Measurements from ENCODE around the gene SLC35F3. TPM values are rescaled to one million over a fixed set of nuclear protein-coding genes. Genes with fewer than 3 reads are reported as not detected.

The SLC35F3 gene
- total RNA-seq, 1 experiment from 2014 or later: 0.66 TPM

DNA sequence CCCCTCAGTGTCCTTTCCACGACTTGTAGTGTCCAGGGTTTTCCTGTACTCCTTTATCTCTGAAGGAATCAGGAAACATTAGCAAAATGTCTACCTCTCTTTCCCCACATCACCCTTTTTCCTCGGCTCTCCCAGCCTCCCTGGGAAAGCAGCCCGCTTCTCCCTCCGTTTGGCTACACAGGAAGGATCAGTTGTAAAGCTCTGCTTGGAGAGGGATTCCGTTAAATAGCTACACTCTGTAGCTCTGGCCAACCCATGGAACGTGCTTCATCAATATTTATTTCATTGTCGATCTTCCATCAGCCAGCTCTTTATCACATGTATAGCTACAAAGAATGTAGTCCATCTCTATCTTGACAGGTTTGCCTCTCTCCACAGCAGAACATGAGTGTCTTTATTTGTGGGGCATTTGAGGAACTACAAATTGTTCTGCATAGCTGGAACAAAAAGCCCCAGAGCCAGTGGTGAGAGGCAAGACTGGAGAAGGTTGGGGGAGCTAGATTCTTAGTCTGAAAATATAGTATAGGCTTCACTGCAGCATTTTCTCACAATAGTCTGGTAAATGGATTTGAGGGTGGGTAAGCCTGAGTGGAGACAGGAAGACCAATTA is 191.8 kb downstream of the SLC35F3 start:
- TF ChIP-seq CTCF (IDR thresholded peaks at IDR 0.05; ENCODE audit: unreplicated experiment): no peak
- DNase-seq: no peak
- no TSS peak for BruUV-seq (replicated peaks)

GRCh38 chr1:234102583-234102982 is 198.1 kb downstream of the SLC35F3 start:
- Mint-ChIP-seq H3K4me3 (ENCODE audit: low read depth, unreplicated experiment) (no peak overlapping the region), H3K9me3 (ENCODE audit: low read depth, unreplicated experiment) (no peaks in the 10 kb centered on the region), H3K4me1 (ENCODE audit: low read depth, unreplicated experiment) (no peaks in the 10 kb centered on the region), H3K36me3 (ENCODE audit: insufficient read depth, unreplicated experiment) (no peaks in the 10 kb centered on the region), H3K27ac (ENCODE audit: unreplicated experiment) (no peak overlapping the region), H3K27me3 (ENCODE audit: unreplicated experiment) (peaks cover 19% of the 10 kb centered on the region)
- no peak for TF ChIP-seq CTCF (IDR thresholded peaks at IDR 0.05; ENCODE audit: unreplicated experiment)
- intact Hi-C loops (cut with micrococcal nuclease; ENCODE audit: unreplicated experiment): no loop called here
- no peak for DNase-seq
- no TSS peak for BruUV-seq (replicated peaks)
- CTCF ChIA-PET: interaction anchor here (0.7 kb wide), 1 partner anchor 798 kb away, joined by 5 read pairs; no protein-coding TSS in a partner anchor

More for the DNA sequence above, 191.8 kb downstream of the SLC35F3 start:
- H3K4me1 Mint-ChIP-seq (ENCODE audit: low read depth, unreplicated experiment): no peaks in the 10 kb centered on the region
- intact Hi-C loops (cut with micrococcal nuclease; ENCODE audit: unreplicated experiment): no loop called here
- H3K27ac Mint-ChIP-seq (ENCODE audit: unreplicated experiment): no peak overlapping the region
- H3K4me3 Mint-ChIP-seq (ENCODE audit: low read depth, unreplicated experiment): no peak overlapping the region
- CTCF ChIA-PET: no interaction called here
- peaks cover 26% of the 10 kb centered on the region for H3K27me3 Mint-ChIP-seq (ENCODE audit: unreplicated experiment)
- no peaks in the 10 kb centered on the region for H3K9me3 Mint-ChIP-seq (ENCODE audit: low read depth, unreplicated experiment)
- no peaks in the 10 kb centered on the region for H3K36me3 Mint-ChIP-seq (ENCODE audit: insufficient read depth, unreplicated experiment)

- DNase-seq: no peak
- TF ChIP-seq CTCF (IDR thresholded peaks at IDR 0.05; ENCODE audit: unreplicated experiment): no peak
- Mint-ChIP-seq H3K4me1 (ENCODE audit: low read depth, unreplicated experiment) (no peaks in the 10 kb centered on the region), H3K9me3 (ENCODE audit: low read depth, unreplicated experiment) (no peaks in the 10 kb centered on the region), H3K27me3 (ENCODE audit: unreplicated experiment) (peaks cover 19% of the 10 kb centered on the region), H3K27ac (ENCODE audit: unreplicated experiment) (no peak overlapping the region), H3K4me3 (ENCODE audit: low read depth, unreplicated experiment) (no peak overlapping the region), H3K36me3 (ENCODE audit: insufficient read depth, unreplicated experiment) (no peaks in the 10 kb centered on the region)
- CTCF ChIA-PET: interaction anchor here (0.7 kb wide), 1 partner anchor 798 kb away, joined by 5 read pairs; no protein-coding TSS in a partner anchor
- BruUV-seq (replicated peaks): no TSS peak
- intact Hi-C loops (cut with micrococcal nuclease; ENCODE audit: unreplicated experiment): no loop called here
These were observed 198.7 kb downstream of the SLC35F3 start for GRCh38 chr1:234103198-234103597.

GRCh38 chr1:234106032-234106431 is 201.6 kb downstream of the SLC35F3 start:
- no peaks in the 10 kb centered on the region for H3K4me1 Mint-ChIP-seq (ENCODE audit: low read depth, unreplicated experiment)
- BruUV-seq (replicated peaks): no TSS peak
- no peak for DNase-seq
- no peak for TF ChIP-seq CTCF (IDR thresholded peaks at IDR 0.05; ENCODE audit: unreplicated experiment)
- intact Hi-C loops (cut with micrococcal nuclease; ENCODE audit: unreplicated experiment): no loop called here
- CTCF ChIA-PET: interaction anchor here (0.9 kb wide), 1 partner anchor 10 kb away, joined by 3 read pairs; no protein-coding TSS in a partner anchor
- no peak overlapping the region for H3K4me3 Mint-ChIP-seq (ENCODE audit: low read depth, unreplicated experiment)
- peaks cover 34% of the 10 kb centered on the region for H3K27me3 Mint-ChIP-seq (ENCODE audit: unreplicated experiment)
- H3K27ac Mint-ChIP-seq (ENCODE audit: unreplicated experiment): no peak overlapping the region
- no peaks in the 10 kb centered on the region for H3K9me3 Mint-ChIP-seq (ENCODE audit: low read depth, unreplicated experiment)
- H3K36me3 Mint-ChIP-seq (ENCODE audit: insufficient read depth, unreplicated experiment): no peaks in the 10 kb centered on the region
